HL-60 (cell line): ENCODE measurements around the gene HAGHL.

ENCODE experiments used
- GABPA ChIP-seq: IDR thresholded peaks from 2 replicates; pipeline ENCODE4 v1.6.1; 2012; ENCODE audit warnings: low read depth
- POLR2AphosphoS5 ChIP-seq: IDR thresholded peaks from 2 replicates; pipeline ENCODE4 v1.6.1; 2012; ENCODE audit warnings: low read depth
- SPI1 ChIP-seq: IDR thresholded peaks from 2 replicates; pipeline ENCODE4 v1.6.1; 2012; ENCODE audit warnings: low read depth, mild to moderate bottlenecking, borderline replicate concordance
- TF ChIP-seq, protein P1 (sequence below): IDR thresholded peaks from one replicate; pipeline ENCODE4 v1.5.1; 2011; ENCODE audit warnings: low read length, control low read depth, inconsistent platforms; ENCODE audit not compliant: insufficient read depth
- TF ChIP-seq, protein P2 (sequence below): IDR thresholded peaks from 2 replicates; pipeline ENCODE4 v1.6.1; 2012; ENCODE audit warnings: low read depth; ENCODE audit not compliant: insufficient replicate concordance

DNA sequence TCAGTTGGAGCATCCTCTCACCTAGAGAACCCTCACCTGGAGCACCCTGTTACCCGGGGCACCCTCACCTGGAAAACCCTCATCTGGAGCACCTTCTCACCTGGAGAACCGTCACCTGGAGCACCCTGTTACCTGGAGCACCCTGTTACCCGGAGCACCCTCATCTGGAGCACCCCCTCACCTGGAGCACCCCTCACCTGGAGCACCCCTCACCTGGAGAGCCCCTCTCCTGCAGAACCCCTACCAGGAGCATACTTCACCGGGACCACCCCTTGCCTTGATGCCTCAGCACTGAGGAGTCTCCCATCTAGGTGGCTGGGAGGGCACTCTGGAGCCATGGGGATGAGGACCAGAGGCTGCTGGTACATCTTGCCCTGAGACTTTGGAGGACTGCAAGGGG is 17.9 kb upstream of the HAGHL start:
- TF ChIP-seq, protein P1, sequence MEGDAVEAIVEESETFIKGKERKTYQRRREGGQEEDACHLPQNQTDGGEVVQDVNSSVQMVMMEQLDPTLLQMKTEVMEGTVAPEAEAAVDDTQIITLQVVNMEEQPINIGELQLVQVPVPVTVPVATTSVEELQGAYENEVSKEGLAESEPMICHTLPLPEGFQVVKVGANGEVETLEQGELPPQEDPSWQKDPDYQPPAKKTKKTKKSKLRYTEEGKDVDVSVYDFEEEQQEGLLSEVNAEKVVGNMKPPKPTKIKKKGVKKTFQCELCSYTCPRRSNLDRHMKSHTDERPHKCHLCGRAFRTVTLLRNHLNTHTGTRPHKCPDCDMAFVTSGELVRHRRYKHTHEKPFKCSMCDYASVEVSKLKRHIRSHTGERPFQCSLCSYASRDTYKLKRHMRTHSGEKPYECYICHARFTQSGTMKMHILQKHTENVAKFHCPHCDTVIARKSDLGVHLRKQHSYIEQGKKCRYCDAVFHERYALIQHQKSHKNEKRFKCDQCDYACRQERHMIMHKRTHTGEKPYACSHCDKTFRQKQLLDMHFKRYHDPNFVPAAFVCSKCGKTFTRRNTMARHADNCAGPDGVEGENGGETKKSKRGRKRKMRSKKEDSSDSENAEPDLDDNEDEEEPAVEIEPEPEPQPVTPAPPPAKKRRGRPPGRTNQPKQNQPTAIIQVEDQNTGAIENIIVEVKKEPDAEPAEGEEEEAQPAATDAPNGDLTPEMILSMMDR, result no peak
- TF ChIP-seq, protein P2, sequence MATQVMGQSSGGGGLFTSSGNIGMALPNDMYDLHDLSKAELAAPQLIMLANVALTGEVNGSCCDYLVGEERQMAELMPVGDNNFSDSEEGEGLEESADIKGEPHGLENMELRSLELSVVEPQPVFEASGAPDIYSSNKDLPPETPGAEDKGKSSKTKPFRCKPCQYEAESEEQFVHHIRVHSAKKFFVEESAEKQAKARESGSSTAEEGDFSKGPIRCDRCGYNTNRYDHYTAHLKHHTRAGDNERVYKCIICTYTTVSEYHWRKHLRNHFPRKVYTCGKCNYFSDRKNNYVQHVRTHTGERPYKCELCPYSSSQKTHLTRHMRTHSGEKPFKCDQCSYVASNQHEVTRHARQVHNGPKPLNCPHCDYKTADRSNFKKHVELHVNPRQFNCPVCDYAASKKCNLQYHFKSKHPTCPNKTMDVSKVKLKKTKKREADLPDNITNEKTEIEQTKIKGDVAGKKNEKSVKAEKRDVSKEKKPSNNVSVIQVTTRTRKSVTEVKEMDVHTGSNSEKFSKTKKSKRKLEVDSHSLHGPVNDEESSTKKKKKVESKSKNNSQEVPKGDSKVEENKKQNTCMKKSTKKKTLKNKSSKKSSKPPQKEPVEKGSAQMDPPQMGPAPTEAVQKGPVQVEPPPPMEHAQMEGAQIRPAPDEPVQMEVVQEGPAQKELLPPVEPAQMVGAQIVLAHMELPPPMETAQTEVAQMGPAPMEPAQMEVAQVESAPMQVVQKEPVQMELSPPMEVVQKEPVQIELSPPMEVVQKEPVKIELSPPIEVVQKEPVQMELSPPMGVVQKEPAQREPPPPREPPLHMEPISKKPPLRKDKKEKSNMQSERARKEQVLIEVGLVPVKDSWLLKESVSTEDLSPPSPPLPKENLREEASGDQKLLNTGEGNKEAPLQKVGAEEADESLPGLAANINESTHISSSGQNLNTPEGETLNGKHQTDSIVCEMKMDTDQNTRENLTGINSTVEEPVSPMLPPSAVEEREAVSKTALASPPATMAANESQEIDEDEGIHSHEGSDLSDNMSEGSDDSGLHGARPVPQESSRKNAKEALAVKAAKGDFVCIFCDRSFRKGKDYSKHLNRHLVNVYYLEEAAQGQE, result no peak
- TF ChIP-seq SPI1 (no peak), POLR2AphosphoS5 (no peak), GABPA (no peak)
